Body of pancreas (tissue), 4 donors: ENCODE data around the gene MAEL.

Experiments used
- POLR2A ChIP-seq, 3 donors: fragments of 450-650 bp; IDR thresholded peaks; one replicate each; pipeline ENCODE4 v1.6.1; 2016; ENCODE audit warnings: antibody characterized with exemption in 3 of 3, mild to moderate bottlenecking in 2 of 3
- TF ChIP-seq, protein P1 (sequence below), 7 experiments: fragments of 450-650 bp in 4 of 7; fragments of 200-600 bp in 3 of 7; sonication (generic) in 3 of 7; IDR thresholded peaks; one replicate each; pipeline ENCODE4 v1.5.1; 2016 to 2019; ENCODE audit warnings: antibody characterized with exemption in 7 of 7

DNA sequence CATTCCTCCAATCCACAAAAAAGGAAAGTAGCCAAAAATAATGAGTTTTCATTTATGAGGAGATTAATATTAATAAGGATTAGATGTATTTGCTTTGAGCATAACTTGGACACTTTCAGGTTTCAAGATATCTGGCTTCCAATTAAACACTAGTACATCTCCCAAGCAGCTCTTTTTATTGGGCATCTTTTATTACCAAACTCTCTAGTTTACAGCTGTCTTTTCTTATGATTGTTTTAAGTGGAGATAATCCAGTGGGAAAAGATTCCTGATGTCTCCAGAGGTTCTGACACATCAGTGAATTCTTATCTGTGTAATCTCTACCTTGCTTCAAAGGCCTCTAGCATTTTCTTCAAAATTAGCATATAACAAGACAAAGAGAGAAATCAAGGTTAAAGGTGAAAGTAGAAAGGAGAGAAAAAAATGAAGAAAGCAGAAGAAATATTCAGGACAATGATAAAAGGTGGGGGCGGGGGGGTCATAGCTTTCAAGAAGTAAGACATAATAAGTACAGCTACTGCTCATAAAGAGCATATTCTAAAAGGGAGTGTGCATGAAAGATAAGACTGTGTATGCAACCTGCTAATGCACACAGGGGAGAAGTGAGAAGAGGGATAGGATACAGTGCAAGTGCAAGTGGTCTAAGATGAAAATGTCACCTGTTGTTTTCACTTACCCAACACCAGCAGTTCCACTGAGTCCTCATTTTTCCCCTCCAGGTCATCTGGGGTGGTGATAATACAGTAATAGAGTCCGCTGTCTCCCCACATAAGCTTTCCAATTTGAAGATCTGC lies 32.8 kb upstream of the MAEL start:
- TF ChIP-seq, protein P1, sequence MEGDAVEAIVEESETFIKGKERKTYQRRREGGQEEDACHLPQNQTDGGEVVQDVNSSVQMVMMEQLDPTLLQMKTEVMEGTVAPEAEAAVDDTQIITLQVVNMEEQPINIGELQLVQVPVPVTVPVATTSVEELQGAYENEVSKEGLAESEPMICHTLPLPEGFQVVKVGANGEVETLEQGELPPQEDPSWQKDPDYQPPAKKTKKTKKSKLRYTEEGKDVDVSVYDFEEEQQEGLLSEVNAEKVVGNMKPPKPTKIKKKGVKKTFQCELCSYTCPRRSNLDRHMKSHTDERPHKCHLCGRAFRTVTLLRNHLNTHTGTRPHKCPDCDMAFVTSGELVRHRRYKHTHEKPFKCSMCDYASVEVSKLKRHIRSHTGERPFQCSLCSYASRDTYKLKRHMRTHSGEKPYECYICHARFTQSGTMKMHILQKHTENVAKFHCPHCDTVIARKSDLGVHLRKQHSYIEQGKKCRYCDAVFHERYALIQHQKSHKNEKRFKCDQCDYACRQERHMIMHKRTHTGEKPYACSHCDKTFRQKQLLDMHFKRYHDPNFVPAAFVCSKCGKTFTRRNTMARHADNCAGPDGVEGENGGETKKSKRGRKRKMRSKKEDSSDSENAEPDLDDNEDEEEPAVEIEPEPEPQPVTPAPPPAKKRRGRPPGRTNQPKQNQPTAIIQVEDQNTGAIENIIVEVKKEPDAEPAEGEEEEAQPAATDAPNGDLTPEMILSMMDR (IDR thresholded peaks at IDR 0.05), result no peak
- no peak for TF ChIP-seq POLR2A (IDR thresholded peaks at IDR 0.05)
